BLaER1 (cell line): ENCODE results near the gene EXOC2.
A peak's percentile ranks its signal among the peaks of the same experiment; 100 is the strongest.

Experiments
- H3K27ac ChIP-seq: shearing (Covaris generic); formaldehyde crosslinking; 2 replicates; pipeline ENCODE4 v1.8.1; 2022
- H3K27me3 ChIP-seq: shearing (Covaris generic); formaldehyde crosslinking; 2 replicates; pipeline ENCODE4 v1.8.1; 2022
- H3K36me3 ChIP-seq: shearing (Covaris generic); formaldehyde crosslinking; 2 replicates; pipeline ENCODE4 v1.8.1; 2022
- H3K4me1 ChIP-seq: shearing (Covaris generic); formaldehyde crosslinking; 2 replicates; pipeline ENCODE4 v1.8.1; 2022
- H3K4me2 ChIP-seq: shearing (Covaris generic); formaldehyde crosslinking; 2 replicates; pipeline ENCODE4 v1.8.1; 2022
- H3K4me3 ChIP-seq: shearing (Covaris generic); formaldehyde crosslinking; 2 replicates; pipeline ENCODE4 v1.8.1; 2022
- H3K9ac ChIP-seq: shearing (Covaris generic); formaldehyde crosslinking; 2 replicates; pipeline ENCODE4 v1.8.1; 2022
- H3K9me3 ChIP-seq: shearing (Covaris generic); formaldehyde crosslinking; 2 replicates; pipeline ENCODE4 v1.8.1; 2022
- H4K20me1 ChIP-seq: shearing (Covaris generic); formaldehyde crosslinking; 2 replicates; pipeline ENCODE4 v1.8.1; 2022
- Cebpa-rat ChIP-seq: shearing (Covaris generic); IDR thresholded peaks from 2 replicates; pipeline ENCODE4 v1.8.1; 2022

The EXOC2 gene

GRCh38 chr6:551829-552350, 141.0 kb downstream of the EXOC2 start:
- H3K36me3 ChIP-seq = peaks cover 16% of the 10 kb centered on the region
- no peaks in the 10 kb centered on the region for H3K9me3 ChIP-seq
- no peak for TF ChIP-seq Cebpa-rat
- H3K27me3 ChIP-seq = no peaks in the 10 kb centered on the region
- no peak overlapping the region for H3K27ac ChIP-seq
- H3K4me1 ChIP-seq = peaks cover 14% of the 10 kb centered on the region
- no peak overlapping the region for H3K4me2 ChIP-seq
- no peaks in the 10 kb centered on the region for H4K20me1 ChIP-seq
- no peak overlapping the region for H3K9ac ChIP-seq
- no peak overlapping the region for H3K4me3 ChIP-seq

- no peaks in the 10 kb centered on the region for H4K20me1 ChIP-seq
- H3K9me3 ChIP-seq = no peaks in the 10 kb centered on the region
- no peak overlapping the region for H3K27ac ChIP-seq
- TF ChIP-seq Cebpa-rat = no peak
- H3K27me3 ChIP-seq = no peaks in the 10 kb centered on the region
- peaks cover 16% of the 10 kb centered on the region for H3K36me3 ChIP-seq
- no peak overlapping the region for H3K9ac ChIP-seq
- H3K4me1 ChIP-seq = peaks cover 14% of the 10 kb centered on the region
- no peak overlapping the region for H3K4me2 ChIP-seq
- no peak overlapping the region for H3K4me3 ChIP-seq
Measured at GRCh38 chr6:551405-551804, 141.5 kb downstream of the EXOC2 start.

GRCh38 chr6:549906-550305, 143.0 kb downstream of the EXOC2 start:
- no peak for TF ChIP-seq Cebpa-rat
- H3K4me1 ChIP-seq = peaks cover 14% of the 10 kb centered on the region
- no peak overlapping the region for H3K27ac ChIP-seq
- H3K36me3 ChIP-seq = peaks cover 8% of the 10 kb centered on the region; the same call in 1 of the 2 replicates
- no peak overlapping the region for H3K4me2 ChIP-seq
- H4K20me1 ChIP-seq = no peaks in the 10 kb centered on the region
- no peaks in the 10 kb centered on the region for H3K27me3 ChIP-seq
- no peak overlapping the region for H3K4me3 ChIP-seq
- H3K9ac ChIP-seq = no peak overlapping the region
- no peaks in the 10 kb centered on the region for H3K9me3 ChIP-seq

GRCh38 chr6:548517-548916, 144.4 kb downstream of the EXOC2 start:
- no peaks in the 10 kb centered on the region for H4K20me1 ChIP-seq
- peaks cover 14% of the 10 kb centered on the region for H3K4me1 ChIP-seq
- H3K27me3 ChIP-seq = no peaks in the 10 kb centered on the region
- H3K9ac ChIP-seq = no peak overlapping the region
- no peak overlapping the region; the same call in 1 of the 2 replicates for H3K4me2 ChIP-seq
- H3K27ac ChIP-seq = no peak overlapping the region
- no peaks in the 10 kb centered on the region for H3K9me3 ChIP-seq
- H3K4me3 ChIP-seq = no peak overlapping the region
- TF ChIP-seq Cebpa-rat = no peak
- peaks cover 13% of the 10 kb centered on the region for H3K36me3 ChIP-seq

GRCh38 chr6:548091-548490, 144.8 kb downstream of the EXOC2 start:
- no peak overlapping the region for H3K9ac ChIP-seq
- no peak overlapping the region for H3K27ac ChIP-seq
- no peak overlapping the region for H3K4me2 ChIP-seq
- no peak for TF ChIP-seq Cebpa-rat
- H3K4me1 ChIP-seq = peaks cover 14% of the 10 kb centered on the region
- H4K20me1 ChIP-seq = no peaks in the 10 kb centered on the region
- H3K36me3 ChIP-seq = peaks cover 15% of the 10 kb centered on the region
- H3K9me3 ChIP-seq = no peaks in the 10 kb centered on the region
- no peaks in the 10 kb centered on the region for H3K27me3 ChIP-seq
- no peak overlapping the region for H3K4me3 ChIP-seq

- Histone ChIP-seq H3K36me3 (peaks cover 58% of the 10 kb centered on the region), H3K4me1 (no peaks in the 10 kb centered on the region), H3K27ac (no peak overlapping the region), H3K27me3 (no peaks in the 10 kb centered on the region), H3K4me2 (no peak overlapping the region), H4K20me1 (no peaks in the 10 kb centered on the region), H3K4me3 (no peak overlapping the region), H3K9me3 (peaks cover 52% of the 10 kb centered on the region), H3K9ac (no peak overlapping the region)
- no peak for TF ChIP-seq Cebpa-rat
Measured at GRCh38 chr6:540490-540889, 152.4 kb downstream of the EXOC2 start.

- Histone ChIP-seq H3K27ac (no peak overlapping the region), H3K9me3 (peaks cover 57% of the 10 kb centered on the region), H3K4me1 (no peaks in the 10 kb centered on the region), H3K4me3 (no peak overlapping the region; the same call in 1 of the 2 replicates), H3K27me3 (no peaks in the 10 kb centered on the region), H3K36me3 (peaks cover 43% of the 10 kb centered on the region), H3K9ac (no peak overlapping the region), H3K4me2 (no peak overlapping the region), H4K20me1 (no peaks in the 10 kb centered on the region)
- no peak for TF ChIP-seq Cebpa-rat
Measured at GRCh38 chr6:537114-537513, 155.8 kb downstream of the EXOC2 start.

GRCh38 chr6:530425-530824, 162.5 kb downstream of the EXOC2 start:
- no peaks in the 10 kb centered on the region for H4K20me1 ChIP-seq
- peaks cover 4% of the 10 kb centered on the region; the same call in 1 of the 2 replicates for H3K9me3 ChIP-seq
- H3K4me1 ChIP-seq = peaks cover 10% of the 10 kb centered on the region
- no peak for TF ChIP-seq Cebpa-rat
- no peak overlapping the region for H3K27ac ChIP-seq
- no peak overlapping the region for H3K4me3 ChIP-seq
- no peaks in the 10 kb centered on the region for H3K27me3 ChIP-seq
- H3K36me3 ChIP-seq = peaks cover 20% of the 10 kb centered on the region; the same call in 1 of the 2 replicates
- peak overlapping the region; percentile 21; the same call in 1 of the 2 replicates for H3K4me2 ChIP-seq
- no peak overlapping the region for H3K9ac ChIP-seq

- Histone ChIP-seq H3K4me3 (no peak overlapping the region), H3K4me1 (peaks cover 18% of the 10 kb centered on the region), H3K27me3 (no peaks in the 10 kb centered on the region), H3K9me3 (no peaks in the 10 kb centered on the region), H3K27ac (no peak overlapping the region), H4K20me1 (no peaks in the 10 kb centered on the region), H3K9ac (no peak overlapping the region), H3K36me3 (peaks cover 20% of the 10 kb centered on the region; the same call in 1 of the 2 replicates), H3K4me2 (no peak overlapping the region)
- no peak for TF ChIP-seq Cebpa-rat
Measured at GRCh38 chr6:528989-529388, 163.9 kb downstream of the EXOC2 start.

- no peaks in the 10 kb centered on the region for H4K20me1 ChIP-seq
- no peaks in the 10 kb centered on the region for H3K27me3 ChIP-seq
Measured at GRCh38 chr6:527989-528673, 164.8 kb downstream of the EXOC2 start.

More at GRCh38 chr6:527989-528673, 164.8 kb downstream of the EXOC2 start:
- H3K9ac ChIP-seq = no peak overlapping the region
- H3K4me1 ChIP-seq = peaks cover 18% of the 10 kb centered on the region
- no peak overlapping the region for H3K4me3 ChIP-seq
- H3K4me2 ChIP-seq = no peak overlapping the region
- H3K9me3 ChIP-seq = no peaks in the 10 kb centered on the region
- H3K27ac ChIP-seq = no peak overlapping the region
- H3K36me3 ChIP-seq = peaks cover 14% of the 10 kb centered on the region; the same call in 1 of the 2 replicates
- no peak for TF ChIP-seq Cebpa-rat
